GM12801 (cell line): ENCODE data around the gene TBX3.

ENCODE experiments used
- TF ChIP-seq, protein P1 (sequence below): IDR thresholded peaks from one replicate; pipeline ENCODE4 v1.5.1; 2011; ENCODE audit warnings: control low read depth; ENCODE audit not compliant: insufficient read length; ENCODE audit errors: extremely low read depth

The TBX3 gene

DNA sequence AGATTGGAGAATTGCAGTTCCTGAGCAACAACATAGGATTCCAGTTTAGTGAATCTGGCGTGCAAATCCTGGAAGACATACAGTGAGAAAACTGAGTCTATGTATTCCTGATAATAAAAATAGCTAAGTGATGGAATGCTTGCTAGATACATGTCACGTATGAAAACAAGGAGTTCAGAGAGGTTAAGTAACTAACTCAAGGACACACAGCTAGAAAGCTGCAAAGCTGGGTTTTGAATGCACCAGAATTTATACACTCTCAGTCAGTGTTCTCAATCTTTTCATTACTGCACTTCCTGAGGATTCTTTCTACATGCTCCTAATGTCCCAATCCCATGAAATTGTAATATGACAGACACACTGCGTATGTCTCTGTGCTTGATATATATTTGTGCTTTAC is 35.3 kb downstream of the TBX3 start:
- TF ChIP-seq, protein P1, sequence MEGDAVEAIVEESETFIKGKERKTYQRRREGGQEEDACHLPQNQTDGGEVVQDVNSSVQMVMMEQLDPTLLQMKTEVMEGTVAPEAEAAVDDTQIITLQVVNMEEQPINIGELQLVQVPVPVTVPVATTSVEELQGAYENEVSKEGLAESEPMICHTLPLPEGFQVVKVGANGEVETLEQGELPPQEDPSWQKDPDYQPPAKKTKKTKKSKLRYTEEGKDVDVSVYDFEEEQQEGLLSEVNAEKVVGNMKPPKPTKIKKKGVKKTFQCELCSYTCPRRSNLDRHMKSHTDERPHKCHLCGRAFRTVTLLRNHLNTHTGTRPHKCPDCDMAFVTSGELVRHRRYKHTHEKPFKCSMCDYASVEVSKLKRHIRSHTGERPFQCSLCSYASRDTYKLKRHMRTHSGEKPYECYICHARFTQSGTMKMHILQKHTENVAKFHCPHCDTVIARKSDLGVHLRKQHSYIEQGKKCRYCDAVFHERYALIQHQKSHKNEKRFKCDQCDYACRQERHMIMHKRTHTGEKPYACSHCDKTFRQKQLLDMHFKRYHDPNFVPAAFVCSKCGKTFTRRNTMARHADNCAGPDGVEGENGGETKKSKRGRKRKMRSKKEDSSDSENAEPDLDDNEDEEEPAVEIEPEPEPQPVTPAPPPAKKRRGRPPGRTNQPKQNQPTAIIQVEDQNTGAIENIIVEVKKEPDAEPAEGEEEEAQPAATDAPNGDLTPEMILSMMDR = no peak

DNA sequence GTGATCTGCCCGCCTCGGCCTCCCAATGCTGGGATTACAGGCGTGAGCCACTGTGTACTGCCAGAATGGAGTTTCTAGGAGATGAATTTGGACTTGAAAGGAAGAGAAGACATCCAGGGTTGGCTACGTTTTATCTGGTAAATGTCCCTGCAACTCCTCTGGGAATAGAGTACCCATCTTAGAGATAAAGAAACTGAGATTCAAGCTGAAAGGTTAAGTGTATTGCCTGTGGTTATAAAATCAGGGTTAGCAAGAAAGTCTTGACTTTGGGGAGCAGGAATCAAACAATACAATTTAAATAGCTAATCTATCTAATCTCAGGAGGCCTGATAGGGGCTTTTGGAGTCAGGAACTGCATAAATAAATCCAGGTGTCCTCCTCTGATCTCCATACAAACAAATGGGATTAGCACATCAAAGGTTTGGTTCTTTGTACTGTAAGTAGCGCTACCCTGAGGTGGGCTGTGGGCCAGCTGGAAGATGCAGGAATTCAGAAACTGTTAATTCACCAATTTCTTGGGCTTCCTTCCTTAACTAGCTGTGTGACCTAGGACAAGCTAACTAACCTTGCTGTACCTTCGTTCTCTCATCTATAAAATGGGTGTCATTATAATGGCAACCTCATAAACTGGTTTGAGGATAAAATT is 45.1 kb downstream of the TBX3 start:
- TF ChIP-seq, protein P1 = no peak

DNA sequence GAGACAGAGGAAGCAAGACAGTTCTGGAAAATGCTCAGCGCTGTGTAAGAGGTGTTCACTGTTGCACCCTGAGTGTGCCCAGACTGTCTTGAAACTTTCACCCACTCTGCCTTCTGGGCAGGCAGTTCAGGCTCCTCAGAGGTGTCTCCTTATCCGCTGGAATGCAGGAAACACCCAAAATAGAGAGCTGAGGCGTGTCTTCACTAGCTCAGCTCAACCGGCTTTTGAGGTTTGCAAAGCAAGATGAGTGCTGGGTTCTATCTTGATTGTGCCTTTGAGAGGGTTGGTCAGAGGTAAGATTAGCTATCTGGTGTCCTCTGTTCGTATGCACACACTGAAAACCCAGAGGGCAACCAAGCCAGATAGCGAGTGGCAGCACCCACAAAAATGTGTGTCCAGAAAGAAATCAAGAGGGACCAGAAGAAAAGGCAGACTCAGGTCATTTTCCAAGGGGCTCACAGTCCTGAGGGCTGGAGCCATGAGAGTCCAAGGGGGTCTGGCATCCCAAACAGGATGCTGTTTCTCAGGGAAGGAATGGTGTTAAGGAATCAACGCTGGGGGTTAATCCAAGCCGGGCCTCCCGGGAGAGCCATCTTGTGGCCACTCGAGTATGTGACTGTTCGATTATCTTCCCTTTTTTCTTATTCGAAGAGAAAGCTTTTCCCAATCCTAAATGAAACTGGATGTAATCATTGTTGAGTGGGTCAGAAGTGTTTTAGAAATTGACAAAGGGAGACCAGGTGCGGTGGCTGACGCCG is 47.1 kb downstream of the TBX3 start:
- TF ChIP-seq, protein P1 = no peak

DNA sequence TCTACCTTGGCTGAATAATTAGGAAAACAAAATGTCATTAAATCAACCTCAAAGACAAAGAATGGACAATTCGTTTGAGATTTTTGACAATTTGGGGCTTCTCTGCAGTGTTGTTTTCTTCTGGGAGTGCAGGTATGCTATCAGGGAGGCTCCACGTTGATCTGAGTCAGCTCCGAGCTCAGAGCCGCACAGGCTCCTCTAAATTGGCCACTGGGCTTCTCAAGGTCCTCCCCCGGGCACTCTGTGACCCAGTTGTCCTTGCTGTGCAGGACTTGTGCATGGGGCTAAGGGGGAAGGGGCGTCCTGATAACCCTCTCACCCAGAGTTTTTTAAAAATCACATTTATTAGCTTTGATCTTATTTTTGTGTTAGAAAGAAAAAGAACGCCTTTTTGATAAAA is 52.7 kb downstream of the TBX3 start:
- TF ChIP-seq, protein P1 = no peak

DNA sequence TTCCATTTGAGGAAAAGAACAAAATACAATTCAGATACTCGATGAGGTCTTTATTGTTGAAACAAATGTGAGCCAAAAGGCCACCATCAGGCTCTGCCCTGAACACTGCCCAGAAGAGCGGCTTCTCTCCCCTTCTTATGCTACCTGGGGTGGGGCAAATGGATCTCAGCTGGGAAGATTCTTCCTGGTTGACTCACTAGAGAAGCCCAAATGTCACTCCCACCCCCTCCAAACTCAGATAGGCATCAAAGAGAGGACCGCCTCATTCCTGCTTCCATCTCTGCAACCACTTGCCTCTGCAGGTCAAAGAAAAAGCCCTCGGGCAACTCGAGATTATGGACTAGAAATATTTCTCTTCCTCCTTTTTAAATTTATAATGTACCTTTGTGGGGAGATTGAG is 55.8 kb downstream of the TBX3 start:
- TF ChIP-seq, protein P1 = no peak

DNA sequence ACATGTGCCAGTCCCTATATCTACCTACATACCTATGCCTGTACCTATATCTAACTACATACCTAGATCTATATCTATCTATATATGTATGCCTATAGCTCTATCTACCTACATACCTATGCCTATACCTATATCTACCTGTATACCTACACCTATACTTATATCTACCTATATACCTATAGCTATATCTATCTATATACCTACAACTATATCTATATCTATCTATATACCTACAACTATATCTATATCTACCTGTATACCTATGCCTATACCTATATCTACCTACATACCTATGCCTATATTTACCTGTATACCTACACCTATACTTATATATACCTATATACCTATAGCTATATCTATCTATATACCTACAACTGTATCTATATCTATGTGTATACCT is 56.6 kb downstream of the TBX3 start:
- TF ChIP-seq, protein P1 = no peak

DNA sequence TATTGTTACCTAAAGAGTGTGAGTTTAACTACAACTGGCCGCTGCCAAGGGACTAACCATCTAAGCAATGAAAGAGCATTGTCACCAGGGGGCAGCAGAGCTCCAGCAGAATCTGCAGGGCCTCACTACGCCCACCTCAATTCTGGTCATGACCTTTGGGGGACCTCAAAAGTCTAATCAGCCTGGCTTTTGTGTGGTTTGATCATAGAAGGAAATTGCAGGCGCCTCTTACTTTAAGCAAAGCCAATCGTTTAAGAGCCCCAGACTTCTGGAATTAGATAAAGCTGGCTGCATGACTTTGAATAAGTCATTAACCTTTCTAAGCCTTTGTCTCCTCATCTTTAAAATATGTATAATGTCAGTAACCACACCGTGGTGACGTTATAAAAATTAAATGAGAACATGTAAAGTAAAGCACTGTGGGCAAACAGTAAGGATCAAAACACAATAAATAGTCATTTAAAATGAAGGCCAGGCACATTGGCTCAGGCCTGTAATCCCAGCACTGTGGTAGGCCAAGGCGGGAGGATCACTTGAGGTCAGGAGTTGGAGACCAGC is 58.6 kb downstream of the TBX3 start:
- TF ChIP-seq, protein P1 = no peak
